Activated CD8-positive, alpha-beta T cell treated with anti-CD3 and anti-CD28 coated beads for 36 hours (primary cell): ENCODE measurements around the gene ZNF697. TPM values are rescaled to one million over a fixed set of nuclear protein-coding genes. Genes with fewer than 3 reads are reported as not detected.

ENCODE experiments used
- ATAC-seq: fragments of 200-7000 bp; cut with Tn5 transposase; one replicate; pipeline ENCODE4 v1.10.0; 2021; ENCODE audit warnings: mild to moderate bottlenecking, moderate library complexity
- CTCF ChIA-PET: fragments of 350-600 bp; sonication (Branson Sonifier 250); formaldehyde crosslinking; loops from one replicate; lab custom pipeline; 2021; ENCODE audit warnings: antibody characterized with exemption; lab: Charles Lee
- POLR2A ChIA-PET: fragments of 350-600 bp; sonication (Branson Sonifier 250); formaldehyde crosslinking; loops from one replicate; lab custom pipeline; 2021; ENCODE audit warnings: antibody characterized with exemption; lab: Charles Lee
- DNase-seq: peaks from one replicate; pipeline ENCODE4 v3.0.0-alpha.2; 2020
- H3K27ac Mint-ChIP-seq: one replicate; pipeline ENCODE4 v1.8.0; 2021; ENCODE audit warnings: mild to moderate bottlenecking, mixed read lengths
- H3K27me3 Mint-ChIP-seq: one replicate; pipeline ENCODE4 v1.8.0; 2021; ENCODE audit warnings: mixed read lengths
- H3K36me3 Mint-ChIP-seq: one replicate; pipeline ENCODE4 v1.8.0; 2021; ENCODE audit warnings: low read depth, mixed read lengths
- H3K4me1 Mint-ChIP-seq: one replicate; pipeline ENCODE4 v1.8.0; 2021; ENCODE audit warnings: low read depth, mixed read lengths
- H3K4me3 Mint-ChIP-seq: one replicate; pipeline ENCODE4 v1.8.0; 2021; ENCODE audit warnings: mild to moderate bottlenecking, moderate library complexity, mixed read lengths
- H3K9me3 Mint-ChIP-seq: one replicate; pipeline ENCODE4 v1.8.0; 2021; ENCODE audit warnings: mixed read lengths
- intact Hi-C: fragments of 100-400 bp; cut with micrococcal nuclease; formaldehyde crosslinking; loops from one replicate; pipeline ENCODE4 v1.10.0; 2022
- total RNA-seq, 2 experiments: library from RNA; stranded (reverse); gene quantifications; one replicate each; pipeline ENCODE4 v1.2.3, GENCODE V29; 2021
- TF ChIP-seq, protein P1 (sequence below): fragments of 200-600 bp; IDR thresholded peaks from one replicate; pipeline ENCODE4 v1.8.0; 2022; ENCODE audit warnings: antibody characterized with exemption, mild to moderate bottlenecking

ZNF697 gene
- total RNA-seq, 2 experiments from 2014 or later, result 0.20 to 0.38 TPM

DNA sequence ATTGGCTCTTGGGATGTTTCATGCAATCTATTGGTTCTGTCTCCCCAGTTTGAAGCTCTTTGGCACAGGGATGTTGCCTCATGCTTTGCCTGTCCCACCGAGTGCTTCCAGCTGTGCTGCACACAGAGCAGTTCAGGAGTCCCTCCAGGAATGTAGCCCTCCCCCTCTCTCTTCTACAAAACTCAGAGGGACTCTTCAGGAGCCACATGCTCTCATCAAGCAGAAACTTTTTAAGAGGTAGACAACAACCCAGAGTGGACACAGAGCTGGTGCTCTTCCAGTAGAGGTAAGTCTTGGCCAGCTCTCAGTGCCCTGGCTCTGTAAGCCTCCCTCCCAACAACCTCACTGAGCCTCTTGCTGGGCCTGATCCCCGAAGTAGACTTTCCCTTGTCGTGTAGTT lies 11.6 kb upstream of the ZNF697 start:
- Mint-ChIP-seq H3K4me3 (no peak overlapping the region), H3K27me3 (peaks cover 14% of the 10 kb centered on the region), H3K27ac (no peak overlapping the region), H3K4me1 (no peaks in the 10 kb centered on the region), H3K36me3 (no peaks in the 10 kb centered on the region), H3K9me3 (no peaks in the 10 kb centered on the region)
- ATAC-seq, result no peak
- TF ChIP-seq, protein P1, sequence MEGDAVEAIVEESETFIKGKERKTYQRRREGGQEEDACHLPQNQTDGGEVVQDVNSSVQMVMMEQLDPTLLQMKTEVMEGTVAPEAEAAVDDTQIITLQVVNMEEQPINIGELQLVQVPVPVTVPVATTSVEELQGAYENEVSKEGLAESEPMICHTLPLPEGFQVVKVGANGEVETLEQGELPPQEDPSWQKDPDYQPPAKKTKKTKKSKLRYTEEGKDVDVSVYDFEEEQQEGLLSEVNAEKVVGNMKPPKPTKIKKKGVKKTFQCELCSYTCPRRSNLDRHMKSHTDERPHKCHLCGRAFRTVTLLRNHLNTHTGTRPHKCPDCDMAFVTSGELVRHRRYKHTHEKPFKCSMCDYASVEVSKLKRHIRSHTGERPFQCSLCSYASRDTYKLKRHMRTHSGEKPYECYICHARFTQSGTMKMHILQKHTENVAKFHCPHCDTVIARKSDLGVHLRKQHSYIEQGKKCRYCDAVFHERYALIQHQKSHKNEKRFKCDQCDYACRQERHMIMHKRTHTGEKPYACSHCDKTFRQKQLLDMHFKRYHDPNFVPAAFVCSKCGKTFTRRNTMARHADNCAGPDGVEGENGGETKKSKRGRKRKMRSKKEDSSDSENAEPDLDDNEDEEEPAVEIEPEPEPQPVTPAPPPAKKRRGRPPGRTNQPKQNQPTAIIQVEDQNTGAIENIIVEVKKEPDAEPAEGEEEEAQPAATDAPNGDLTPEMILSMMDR, result no peak
- ChIA-PET CTCF (interaction anchor here (0.9 to 3.9 kb wide), 5 partner anchors 11 to 86 kb away, joined by 3 to 44 read pairs (median 6); no protein-coding TSS in a partner anchor), POLR2A (no interaction called here)
- DNase-seq, result no peak
- intact Hi-C loops, result loop anchor here (5.0 kb wide), 1 partner anchor 47 kb away; no protein-coding TSS in a partner anchor

DNA sequence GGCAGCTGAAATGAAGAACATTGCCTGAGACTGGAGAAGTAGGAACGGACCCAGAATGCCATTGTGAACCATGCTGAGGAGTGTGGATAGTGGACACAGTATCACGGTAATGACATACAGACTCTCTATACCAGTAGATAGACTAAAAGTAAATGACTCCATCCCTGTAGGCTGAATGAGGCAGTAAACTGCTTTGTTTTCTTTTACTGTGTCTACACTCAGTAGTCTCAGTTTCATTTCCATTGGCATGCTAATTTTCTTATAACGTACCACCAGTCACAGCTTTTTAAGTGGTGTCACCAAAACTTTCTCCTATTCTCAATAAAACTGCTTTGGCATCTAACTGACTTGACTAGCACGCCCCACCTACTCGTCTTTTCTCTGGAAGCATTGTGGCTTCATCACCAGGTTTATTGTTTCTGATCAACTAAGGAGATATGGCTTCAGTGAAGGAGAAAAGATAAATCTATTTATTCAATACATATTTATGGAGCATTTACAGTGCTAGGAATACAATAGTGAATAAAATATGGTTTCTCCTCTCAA lies 8.4 kb upstream of the ZNF697 start:
- intact Hi-C loops, result no loop called here
- ChIA-PET CTCF (interaction anchor here (0.8 to 1.1 kb wide), 2 partner anchors 19 to 42 kb away, joined by 3 to 9 read pairs; no protein-coding TSS in a partner anchor), POLR2A (no interaction called here)
- Mint-ChIP-seq H3K4me1 (no peaks in the 10 kb centered on the region), H3K9me3 (no peaks in the 10 kb centered on the region), H3K4me3 (no peak overlapping the region), H3K27me3 (peaks cover 29% of the 10 kb centered on the region), H3K36me3 (no peaks in the 10 kb centered on the region), H3K27ac (no peak overlapping the region)
- ATAC-seq, result no peak
- DNase-seq, result no peak
- TF ChIP-seq, protein P1, result no peak

DNA sequence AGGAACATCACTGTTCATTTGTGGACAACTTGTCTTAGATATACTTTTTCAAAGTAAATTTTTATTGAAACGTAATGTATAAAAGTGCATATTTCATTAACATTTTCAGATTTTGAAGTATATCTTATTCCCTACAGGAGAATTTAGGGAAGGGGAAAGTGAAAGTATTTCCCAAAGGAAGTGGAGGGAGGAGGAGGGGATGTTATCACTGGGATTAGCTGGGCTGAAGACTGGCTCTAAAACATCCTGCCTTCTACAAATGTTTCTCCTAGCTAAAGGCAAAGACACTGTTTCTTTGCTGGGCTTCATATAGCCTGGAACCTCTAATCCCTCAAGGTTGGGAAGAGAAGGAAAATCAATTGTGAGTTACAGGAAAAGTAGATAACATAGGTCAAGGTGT lies 7.1 kb upstream of the ZNF697 start:
- H3K36me3 Mint-ChIP-seq, result no peaks in the 10 kb centered on the region
- ChIA-PET POLR2A (no interaction called here), CTCF (interaction anchor here (3.3 kb wide), 1 partner anchor 20 kb away, joined by 23 read pairs; no protein-coding TSS in a partner anchor)
- H3K4me3 Mint-ChIP-seq, result no peak overlapping the region
- TF ChIP-seq, protein P1, result no peak
- H3K4me1 Mint-ChIP-seq, result no peaks in the 10 kb centered on the region
- peaks cover 37% of the 10 kb centered on the region for H3K27me3 Mint-ChIP-seq
- ATAC-seq (no peak), DNase-seq (no peak)
- H3K9me3 Mint-ChIP-seq, result no peaks in the 10 kb centered on the region
- intact Hi-C loops, result no loop called here
- H3K27ac Mint-ChIP-seq, result no peak overlapping the region

DNA sequence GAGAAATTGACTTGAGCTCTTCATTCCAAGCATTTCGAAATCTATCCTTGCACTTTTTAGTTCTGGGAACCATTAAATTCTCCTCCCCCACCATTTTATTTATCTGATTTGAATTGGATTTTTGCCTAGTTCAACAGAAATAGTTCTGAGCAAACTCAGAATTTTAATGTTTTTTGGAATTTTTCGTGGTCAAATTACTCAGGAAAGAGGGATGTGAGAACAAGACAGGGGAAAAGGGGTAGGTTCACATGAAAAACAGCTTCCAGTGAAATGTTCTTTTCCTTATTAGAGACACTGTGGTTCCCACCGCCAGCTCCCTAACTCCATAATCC lies 5.7 kb upstream of the ZNF697 start:
- Mint-ChIP-seq H3K36me3 (no peaks in the 10 kb centered on the region), H3K9me3 (no peaks in the 10 kb centered on the region), H3K4me1 (no peaks in the 10 kb centered on the region), H3K27ac (no peak overlapping the region), H3K4me3 (no peak overlapping the region), H3K27me3 (peaks cover 40% of the 10 kb centered on the region)
- intact Hi-C loops, result no loop called here
- CTCF ChIA-PET, result interaction anchor here (1.1 to 3.3 kb wide), 3 partner anchors 9 to 23 kb away, joined by 3 to 23 read pairs (median 5); no protein-coding TSS in a partner anchor
- DNase-seq, result no peak
- POLR2A ChIA-PET, result no interaction called here
- TF ChIP-seq, protein P1, result no peak
- no peak for ATAC-seq

DNA sequence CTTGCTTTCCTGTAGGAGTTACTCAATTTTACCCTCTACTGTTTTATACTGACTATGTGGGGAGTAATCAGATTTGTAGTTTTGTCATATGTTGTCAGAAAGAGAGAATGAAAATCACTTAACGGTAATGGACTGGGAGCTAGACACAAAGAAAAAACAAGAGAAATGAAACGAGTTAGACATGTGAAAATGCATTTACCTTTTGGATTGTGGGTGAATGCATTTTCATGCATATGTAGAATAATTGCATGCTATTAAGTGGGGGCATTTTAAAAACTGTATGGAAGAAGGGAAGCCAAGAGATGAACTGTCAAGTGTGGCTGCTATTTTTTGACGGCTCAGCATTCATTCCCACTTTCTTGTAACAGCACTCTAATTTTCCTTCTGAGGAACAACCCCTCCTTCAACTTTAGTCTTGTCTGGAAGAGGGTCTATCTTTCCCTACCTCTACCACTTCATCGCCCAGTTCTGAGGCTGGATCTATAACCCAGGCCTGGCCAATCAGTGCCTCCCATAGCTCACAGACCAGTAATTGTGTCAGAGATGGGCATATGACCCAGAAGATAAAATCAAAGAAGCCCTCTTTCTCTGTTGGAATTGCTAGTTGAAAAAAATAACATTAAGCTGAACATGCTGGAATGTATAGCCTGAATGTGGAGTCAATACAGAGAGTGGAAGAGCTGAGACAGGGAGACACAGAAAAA lies 5.2 kb upstream of the ZNF697 start:
- no peak overlapping the region for H3K4me3 Mint-ChIP-seq
- H3K27ac Mint-ChIP-seq, result no peak overlapping the region
- DNase-seq, result no peak
- H3K4me1 Mint-ChIP-seq, result no peaks in the 10 kb centered on the region
- ATAC-seq, result no peak
- POLR2A ChIA-PET, result no interaction called here
- no peaks in the 10 kb centered on the region for H3K36me3 Mint-ChIP-seq
- TF ChIP-seq, protein P1, result no peak
- peaks cover 42% of the 10 kb centered on the region for H3K27me3 Mint-ChIP-seq
- intact Hi-C loops, result no loop called here
- CTCF ChIA-PET, result interaction anchor here (1.1 to 3.3 kb wide), 3 partner anchors 9 to 24 kb away, joined by 3 to 23 read pairs (median 5); no protein-coding TSS in a partner anchor
- H3K9me3 Mint-ChIP-seq, result no peaks in the 10 kb centered on the region
